ENCODE data around the gene CYB561D1. TPM values are rescaled to one million over a fixed set of nuclear protein-coding genes. Genes with fewer than 3 reads are reported as not detected.

The CYB561D1 gene
- total and polyA plus RNA-seq, 2 of the 8 experiments (the other 6 are each of a cell fraction or from before 2014, with no cell fraction given): 3.6 to 3.8 TPM

- POLR2A ChIA-PET (ENCODE audit: partially characterized antibody): interaction anchor here (1.5 to 3.1 kb wide), 6 partner anchors 15 to 179 kb away, joined by 3 to 17 read pairs (median 6); partner anchors contain the start of genes AMIGO1 and PSMA5
- Histone ChIP-seq H3K4me1 (replicated peaks in 1 of 4; ENCODE audit: control insufficient read depth in 3 of 4, insufficient read depth in 4 of 4, low read length in 3 of 4) (peaks cover 0 to 9% (median 1%) of the 10 kb centered on the region in 4 experiments; a peak in 3 of 7 replicates), H3K4me2 (ENCODE audit: insufficient read depth in 1 of 2, low read depth in 2 of 2, low read length in 2 of 2) (peak overlapping the region; percentile 91 to 99)
- TF ChIP-seq CEBPB (IDR thresholded peaks at IDR 0.05; ENCODE audit: low read depth, low read length) (no peak), SIN3A (conservative IDR thresholded peaks at IDR 0.05 in 1 of 2, IDR thresholded peaks at IDR 0.05 in 1 of 2; ENCODE audit: low read depth in 1 of 2, low read length in 2 of 2) (peak; percentile 68 to 82; a peak in 2 of 4 replicates), CTCF (IDR thresholded peaks at IDR 0.05; ENCODE audit: control extremely low read depth in 1 of 3, insufficient read depth in 1 of 3, low read depth in 1 of 3, low read length in 3 of 3) (peak in 2 of 3 experiments; percentile 19 to 27; a peak in 2 of 4 replicates), SAP30 (IDR thresholded peaks at IDR 0.05; ENCODE audit: insufficient read depth, insufficient replicate concordance, low read length) (peak; percentile 77), HDAC2 (IDR thresholded peaks at IDR 0.05; ENCODE audit: borderline replicate concordance in 1 of 2, low read depth in 2 of 2, low read length in 2 of 2) (peak; percentile 15 to 58; a peak in 1 of 4 replicates), KDM4A (IDR thresholded peaks at IDR 0.05; ENCODE audit: low read depth, low read length, severe bottlenecking) (peak; percentile 61)
These were observed 10.9 kb upstream of the CYB561D1 start for GRCh38 chr1:109482791-109483671.

More at GRCh38 chr1:109482791-109483671, 10.9 kb upstream of the CYB561D1 start:
- no peak overlapping the region for H2BK120ac ChIP-seq (replicated peaks; ENCODE audit: low read depth, low read length)
- no peak overlapping the region for H2BK5ac ChIP-seq (ENCODE audit: low read depth, low read length)
- no peak overlapping the region; the same call in 1 of the 2 replicates for H2BK20ac ChIP-seq (ENCODE audit: low read length)
- H3K9me3 ChIP-seq (ENCODE audit: insufficient read depth in 2 of 2, low read depth in 1 of 2, low read length in 1 of 2): no peaks in the 10 kb centered on the region
- peak overlapping the region; percentile 87 for H3K18ac ChIP-seq (ENCODE audit: extremely low read depth, low read length)
- peaks cover 0 to 2% of the 10 kb centered on the region in 2 experiments for H4K20me1 ChIP-seq (replicated peaks in 1 of 2; ENCODE audit: control insufficient read depth in 1 of 2, insufficient read depth in 2 of 2, low read length in 2 of 2)
- no peak overlapping the region for H3K23ac ChIP-seq (ENCODE audit: insufficient read length)
- H3K27ac ChIP-seq (ENCODE audit: low read depth, low read length): no peak overlapping the region
- no peak for FAIRE-seq
- H3K56ac ChIP-seq (replicated peaks; ENCODE audit: insufficient read length, low read depth, low read length): no peak overlapping the region
- no peak overlapping the region for H2AK5ac ChIP-seq (ENCODE audit: low read depth, low read length)
- peak overlapping the region; percentile 63 to 97 (median 92) for H3K4me3 ChIP-seq (ENCODE audit: extremely low read depth in 1 of 4, insufficient read depth in 2 of 4, low read depth in 3 of 4, low read length in 4 of 4)
- H3K23me2 ChIP-seq (ENCODE audit: low read depth, low read length): peaks cover 16% of the 10 kb centered on the region
- no peak overlapping the region for H3K9ac ChIP-seq (replicated peaks in 1 of 4; ENCODE audit: extremely low read depth in 1 of 4, low read depth in 3 of 4, low read length in 3 of 4)
- H4K8ac ChIP-seq (ENCODE audit: extremely low read depth, insufficient read depth, low read length): no peak overlapping the region
- no peak overlapping the region for H4K91ac ChIP-seq (replicated peaks; ENCODE audit: insufficient read length, low read length)
- H3K27me3 ChIP-seq (replicated peaks in 1 of 4; ENCODE audit: control insufficient read depth in 3 of 4, extremely low read depth in 1 of 4, insufficient read depth in 3 of 4, low read length in 3 of 4): peaks cover 0 to 5% (median 0%) of the 10 kb centered on the region in 4 experiments; a peak in 1 of 7 replicates
- H3K14ac ChIP-seq (ENCODE audit: insufficient read length): no peak overlapping the region
- H4K5ac ChIP-seq (ENCODE audit: insufficient read length, low read depth, low read length): peak overlapping the region; percentile 19
- no peak overlapping the region for H2BK15ac ChIP-seq (ENCODE audit: low read length)
- H3K79me2 ChIP-seq (ENCODE audit: control insufficient read depth in 1 of 2, insufficient read depth in 2 of 2, low read length in 2 of 2): no peaks in the 10 kb centered on the region
- no peak overlapping the region for H2BK12ac ChIP-seq (ENCODE audit: low read depth, low read length)
- DNase-seq (ENCODE audit: low read depth in 1 of 2, low spot score in 2 of 2): peak in 1 of 2 experiments; percentile 81
- no peaks in the 10 kb centered on the region for H3K79me1 ChIP-seq (ENCODE audit: low read depth, low read length)
- H2AFZ ChIP-seq (ENCODE audit: low read length): peak overlapping the region; percentile 100; the same call in 1 of the 2 replicates
- H3K36me3 ChIP-seq (ENCODE audit: control insufficient read depth in 2 of 4, insufficient read depth in 4 of 4, low read length in 3 of 4): no peaks in the 10 kb centered on the region
- whole genome bisulfite sequencing, 2 experiments (ENCODE audit: extremely low coverage in 1 of 2, insufficient coverage in 1 of 2, insufficient read length in 1 of 2, insufficient replicate concordance in 2 of 2, low coverage in 1 of 2, low lambda C conversion rate in 2 of 2, missing lambda C conversion rate in 1 of 2): 18% methylated on average over 25 of the region's 29 CpGs; no CpG with 5 or more reads in 1 of the 2 experiments
- no peak overlapping the region for H3K4ac ChIP-seq (replicated peaks; ENCODE audit: insufficient read length, low read depth, low read length)
- CTCF ChIA-PET (ENCODE audit: partially characterized antibody): interaction anchor here (0.6 to 43.7 kb wide), 11 partner anchors 9 to 292 kb away, joined by 3 to 1755 read pairs (median 4); partner anchors contain the start of genes AMIGO1, CYB561D1 and GPR61

All from H1 (cell line).